Osteoblast (primary cell): ENCODE measurements around the gene HHATL. TPM values are rescaled to one million over a fixed set of nuclear protein-coding genes. Genes with fewer than 3 reads are reported as not detected.
A peak's percentile ranks its signal among the peaks of the same experiment; 100 is the strongest.

ENCODE experiments used
- DNase-seq: peaks from one replicate; pipeline ENCODE4 v3.0.0; 2011; ENCODE audit warnings: low spot score, mixed read lengths; ENCODE audit not compliant: insufficient read length; ENCODE audit errors: missing footprints
- H2AFZ ChIP-seq: 2 replicates; pipeline ENCODE4 v1.6.0; 2011; ENCODE audit warnings: mild to moderate bottlenecking, low read length
- H3K27ac ChIP-seq: 2 replicates; pipeline ENCODE4 v1.5.1; 2011; ENCODE audit warnings: mild to moderate bottlenecking, low read depth, low read length, moderate library complexity
- H3K27me3 ChIP-seq: 2 replicates; pipeline ENCODE4 v1.6.0; 2012; ENCODE audit warnings: mild to moderate bottlenecking, control low read depth, inconsistent platforms, low read length, moderate library complexity; ENCODE audit not compliant: insufficient read depth
- H3K36me3 ChIP-seq: 2 replicates; pipeline ENCODE4 v1.5.1; 2011; ENCODE audit warnings: mild to moderate bottlenecking, low read length, control low read depth, moderate library complexity; ENCODE audit not compliant: insufficient read depth
- H3K4me1 ChIP-seq: 2 replicates; pipeline ENCODE4 v1.5.1; 2011; ENCODE audit warnings: mild to moderate bottlenecking, low read length, control low read depth, moderate library complexity; ENCODE audit not compliant: insufficient read depth
- H3K4me2 ChIP-seq: 2 replicates; pipeline ENCODE4 v1.6.0; 2011; ENCODE audit warnings: mild to moderate bottlenecking, low read length; ENCODE audit not compliant: insufficient read depth
- H3K4me3 ChIP-seq: fragments of 200-600 bp; sonication (generic); 3 replicates; pipeline ENCODE4 v1.5.1; 2012; ENCODE audit warnings: mild to moderate bottlenecking, low read length, inconsistent platforms; ENCODE audit not compliant: insufficient read depth
- H3K79me2 ChIP-seq: 2 replicates; pipeline ENCODE4 v1.6.0; 2012; ENCODE audit warnings: mild to moderate bottlenecking, low read length, control low read depth, inconsistent platforms; ENCODE audit not compliant: insufficient read depth
- H3K9me3 ChIP-seq: 2 replicates; pipeline ENCODE4 v1.5.1; 2011; ENCODE audit warnings: low read depth, low read length, control low read depth
- H4K20me1 ChIP-seq: 2 replicates; pipeline ENCODE4 v1.6.0; 2012; ENCODE audit warnings: mild to moderate bottlenecking, low read length, control low read depth; ENCODE audit not compliant: insufficient read depth
- total RNA-seq: library from RNA; depleted of rRNA; stranded (reverse); fragments of >200 nt; gene quantifications from 2 replicates; pipeline ENCODE4 v1.2.3, GENCODE V29; 2012
- TF ChIP-seq, protein P1 (sequence below): IDR thresholded peaks from 2 replicates; pipeline ENCODE4 v1.5.1; 2011; ENCODE audit warnings: mild to moderate bottlenecking, low read depth, low read length, moderate library complexity; ENCODE audit errors: extremely low read depth

HHATL gene
- total RNA-seq, 1 donor, result not detected

DNA sequence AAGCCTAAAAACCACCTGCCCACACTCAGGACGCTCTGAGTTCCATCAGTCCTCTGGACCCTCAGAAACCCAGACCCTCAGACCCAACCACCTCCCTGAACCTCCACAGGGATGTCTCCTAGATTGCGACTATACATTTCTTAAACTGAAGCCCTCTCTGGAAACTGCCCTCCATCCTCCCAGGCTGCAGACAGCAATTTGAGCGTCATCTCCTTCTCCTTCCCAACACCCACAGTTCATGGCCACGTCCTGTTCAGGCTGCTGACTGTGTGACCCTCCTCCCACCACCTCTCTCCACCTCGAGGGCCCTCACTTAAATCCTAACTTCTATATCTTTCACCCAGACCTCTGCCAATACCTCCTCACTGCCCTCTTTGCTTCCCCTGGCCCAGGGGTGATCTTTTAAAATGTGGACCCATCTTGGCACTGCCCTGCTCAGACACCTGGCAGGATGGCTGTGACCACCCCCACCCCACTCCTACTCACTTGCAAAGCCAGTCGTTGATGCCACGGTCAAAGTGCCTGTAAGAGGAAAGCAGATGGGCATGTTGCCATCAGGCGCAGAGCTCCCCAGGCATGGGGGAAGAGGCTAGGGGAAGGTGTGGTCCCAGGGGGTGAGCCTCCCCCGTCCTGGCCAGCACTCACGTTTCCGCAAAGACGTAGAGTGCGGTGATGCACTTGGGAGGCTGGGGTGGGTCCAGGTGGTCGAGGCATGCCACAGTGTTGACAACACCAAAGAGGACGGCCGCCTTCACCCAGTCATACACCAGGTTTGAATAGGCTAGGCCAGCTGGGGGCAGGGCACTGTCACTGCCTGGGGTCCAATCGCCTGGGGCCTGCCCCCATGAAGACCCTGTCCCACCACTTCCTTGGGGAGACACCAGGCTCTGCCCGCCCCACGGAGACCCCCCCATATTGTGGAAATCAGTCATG is 6.0 kb downstream of the HHATL start:
- Histone ChIP-seq H3K4me1 (no peaks in the 10 kb centered on the region), H3K4me3 (no peak overlapping the region), H3K36me3 (no peaks in the 10 kb centered on the region), H3K4me2 (no peak overlapping the region), H2AFZ (no peak overlapping the region), H3K27ac (no peak overlapping the region), H3K27me3 (peaks cover 10% of the 10 kb centered on the region), H3K79me2 (no peaks in the 10 kb centered on the region), H3K9me3 (no peaks in the 10 kb centered on the region), H4K20me1 (no peaks in the 10 kb centered on the region)
- TF ChIP-seq, protein P1, sequence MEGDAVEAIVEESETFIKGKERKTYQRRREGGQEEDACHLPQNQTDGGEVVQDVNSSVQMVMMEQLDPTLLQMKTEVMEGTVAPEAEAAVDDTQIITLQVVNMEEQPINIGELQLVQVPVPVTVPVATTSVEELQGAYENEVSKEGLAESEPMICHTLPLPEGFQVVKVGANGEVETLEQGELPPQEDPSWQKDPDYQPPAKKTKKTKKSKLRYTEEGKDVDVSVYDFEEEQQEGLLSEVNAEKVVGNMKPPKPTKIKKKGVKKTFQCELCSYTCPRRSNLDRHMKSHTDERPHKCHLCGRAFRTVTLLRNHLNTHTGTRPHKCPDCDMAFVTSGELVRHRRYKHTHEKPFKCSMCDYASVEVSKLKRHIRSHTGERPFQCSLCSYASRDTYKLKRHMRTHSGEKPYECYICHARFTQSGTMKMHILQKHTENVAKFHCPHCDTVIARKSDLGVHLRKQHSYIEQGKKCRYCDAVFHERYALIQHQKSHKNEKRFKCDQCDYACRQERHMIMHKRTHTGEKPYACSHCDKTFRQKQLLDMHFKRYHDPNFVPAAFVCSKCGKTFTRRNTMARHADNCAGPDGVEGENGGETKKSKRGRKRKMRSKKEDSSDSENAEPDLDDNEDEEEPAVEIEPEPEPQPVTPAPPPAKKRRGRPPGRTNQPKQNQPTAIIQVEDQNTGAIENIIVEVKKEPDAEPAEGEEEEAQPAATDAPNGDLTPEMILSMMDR, result no peak
- no peak for DNase-seq

DNA sequence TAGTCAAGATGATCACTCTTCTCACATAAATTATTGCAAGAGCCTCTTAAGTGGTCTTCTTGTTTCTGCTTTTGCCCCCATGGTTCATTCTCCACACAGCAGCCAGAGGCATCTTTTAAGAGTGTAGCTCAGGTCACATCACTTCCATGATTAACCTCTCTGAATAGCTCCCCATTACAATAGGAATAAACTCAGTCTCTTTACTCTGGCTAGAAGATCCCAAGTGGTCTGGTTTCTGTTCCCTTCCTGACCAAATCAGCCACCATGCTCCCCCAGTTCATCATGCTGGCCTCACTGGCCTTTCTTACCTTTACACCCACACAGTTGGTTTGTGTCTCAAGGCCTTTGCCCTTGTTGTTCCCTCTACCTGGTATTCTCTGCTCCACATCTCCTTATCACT is 8.2 kb downstream of the HHATL start:
- H3K4me3 ChIP-seq, result no peak overlapping the region
- H4K20me1 ChIP-seq, result no peaks in the 10 kb centered on the region
- H3K27ac ChIP-seq, result no peak overlapping the region
- DNase-seq, result peak; percentile 56
- no peak overlapping the region for H3K4me2 ChIP-seq
- H3K79me2 ChIP-seq, result no peaks in the 10 kb centered on the region
- H3K4me1 ChIP-seq, result no peaks in the 10 kb centered on the region
- H2AFZ ChIP-seq, result no peak overlapping the region
- TF ChIP-seq, protein P1, result no peak
- peaks cover 12% of the 10 kb centered on the region for H3K27me3 ChIP-seq
- no peaks in the 10 kb centered on the region for H3K9me3 ChIP-seq
- H3K36me3 ChIP-seq, result no peaks in the 10 kb centered on the region

DNA sequence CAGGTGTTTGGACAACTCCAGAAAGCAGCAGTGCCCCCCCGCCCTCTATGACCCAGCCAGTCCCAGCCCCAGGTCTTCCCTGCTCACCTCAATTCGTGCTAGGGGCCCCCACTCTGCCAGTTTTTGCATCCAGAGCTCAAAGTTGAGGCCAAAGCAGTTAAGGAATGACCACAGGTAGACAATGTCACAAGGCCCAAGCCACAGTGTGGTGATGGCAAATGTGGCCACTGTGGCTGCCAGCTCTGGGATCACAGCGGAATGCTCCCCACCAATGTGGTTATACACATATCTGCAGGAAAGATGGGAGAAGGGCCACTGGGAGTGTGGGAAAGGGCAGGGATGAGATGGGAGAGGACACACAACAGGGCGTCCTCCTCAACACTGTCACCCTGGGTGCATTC is 9.1 kb downstream of the HHATL start:
- DNase-seq, result peak; percentile 30
- Histone ChIP-seq H3K4me3 (no peak overlapping the region), H3K27ac (no peak overlapping the region), H3K4me1 (no peaks in the 10 kb centered on the region), H3K4me2 (no peak overlapping the region), H3K79me2 (no peaks in the 10 kb centered on the region), H4K20me1 (no peaks in the 10 kb centered on the region), H2AFZ (no peak overlapping the region), H3K9me3 (no peaks in the 10 kb centered on the region), H3K27me3 (peaks cover 10% of the 10 kb centered on the region), H3K36me3 (no peaks in the 10 kb centered on the region)
- TF ChIP-seq, protein P1, result no peak
